K562 (cell line): Measurements from ENCODE around the gene C17orf75. TPM values are rescaled to one million over a fixed set of nuclear protein-coding genes. Genes with fewer than 3 reads are reported as not detected.

Experiments used
- ATAC-seq: fragments of 200-7000 bp; cut with Tn5 transposase; 3 replicates; pipeline ENCODE4 v1.9.1; 2020; ENCODE audit warnings: moderate library complexity
- BruUV-seq: library from RNA; stranded (reverse); fragments of 400-500 nt; replicated peaks from 2 replicates; lab custom pipeline; 2021; lab: Mats Ljungman, UMichigan
- CTCF ChIA-PET: fragments of 300-600 bp; formaldehyde crosslinking; extraction: SDS; loops from one replicate; lab custom pipeline; 2021; ENCODE audit warnings: low intra/inter-chr PET ratio; lab: Yijun Ruan, JAX
- POLR2A ChIA-PET: fragments of 300-600, 350-650 bp; sonication (Branson Sonifier 250); formaldehyde crosslinking; extraction: SDS; loops from one replicate; lab custom pipeline; 2021; ENCODE audit warnings: antibody characterized with exemption, inconsistent platforms; lab: Yijun Ruan, JAX
- DNase-seq, 4 experiments: peaks; one replicate each; pipeline versions ENCODE4 v3.0.0 to v3.0.0-alpha.2; 2011 to 2018; ENCODE audit warnings: low spot score in 3 of 4, mixed read lengths in 3 of 4; ENCODE audit errors: extremely low read depth in 1 of 4
- FAIRE-seq: peaks from 2 replicates; lab custom pipeline; 2011; peaks lifted over from hg19 to GRCh38; lab: Jason Lieb, UNC
- H2AFZ ChIP-seq: 2 replicates; pipeline ENCODE4 v1.6.0; 2011; ENCODE audit warnings: low read depth, low read length, control low read depth, inconsistent platforms
- H3K27ac ChIP-seq: fragments of 200-600 bp; 3 replicates; pipeline ENCODE4 v1.8.0; 2011; ENCODE audit warnings: low read depth, mild to moderate bottlenecking, control low read depth, inconsistent platforms, low read length, moderate library complexity, mixed read lengths; ENCODE audit errors: extremely low read depth
- H3K27me3 ChIP-seq, 2 experiments: fragments of 300-600 bp in 1 of 2; 2 replicates in 1 of 2; 3 replicates in 1 of 2; pipeline versions ENCODE4 v1.6.0 to v1.8.0; 2011; ENCODE audit warnings: inconsistent platforms in 2 of 2, low read length in 2 of 2, mild to moderate bottlenecking in 1 of 2, mixed read lengths in 1 of 2, moderate library complexity in 1 of 2; ENCODE audit not compliant: control insufficient read depth in 2 of 2, insufficient read depth in 2 of 2
- H3K36me3 ChIP-seq: fragments of 300-600 bp; 3 replicates; pipeline ENCODE4 v1.8.0; 2011; ENCODE audit warnings: mild to moderate bottlenecking, low read length, inconsistent platforms; ENCODE audit not compliant: control insufficient read depth, insufficient read depth
- H3K4me1 ChIP-seq, 2 experiments: fragments of 200-600 bp in 1 of 2; replicated peaks in 1 of 2; 2 replicates in 1 of 2; 3 replicates in 1 of 2; pipeline versions ENCODE4 v1.5.1 to v1.8.0; 2011; ENCODE audit warnings: inconsistent platforms in 2 of 2, low read length in 2 of 2, mild to moderate bottlenecking in 1 of 2, mixed read lengths in 1 of 2, moderate library complexity in 1 of 2; ENCODE audit not compliant: control insufficient read depth in 2 of 2, insufficient read depth in 2 of 2
- H3K4me2 ChIP-seq: 2 replicates; pipeline ENCODE4 v1.6.1; 2011; ENCODE audit warnings: low read length, control low read depth, inconsistent platforms, mixed read lengths; ENCODE audit not compliant: insufficient read depth
- H3K4me3 ChIP-seq: fragments of 200-600 bp; sonication (generic), shearing (Covaris generic); 2 replicates; pipeline ENCODE4 v1.5.1; 2016; ENCODE audit warnings: control low read depth, inconsistent platforms
- H3K79me2 ChIP-seq: fragments of 200-600 bp; 3 replicates; pipeline ENCODE4 v1.8.0; 2011; ENCODE audit warnings: low read length, inconsistent platforms; ENCODE audit not compliant: control insufficient read depth, insufficient read depth
- H3K9ac ChIP-seq, 2 experiments: 2 replicates each; pipeline versions ENCODE4 v1.6.0 to v1.6.1; 2011; ENCODE audit warnings: low read depth in 2 of 2, low read length in 2 of 2, control low read depth in 1 of 2, inconsistent platforms in 1 of 2, mild to moderate bottlenecking in 1 of 2, mixed read lengths in 1 of 2; ENCODE audit not compliant: insufficient read depth in 1 of 2
- H3K9me1 ChIP-seq: one replicate; pipeline ENCODE4 v1.6.0; 2011; ENCODE audit warnings: inconsistent platforms, mild to moderate bottlenecking, low read length, moderate library complexity; ENCODE audit not compliant: control insufficient read depth, insufficient read depth
- H3K9me3 ChIP-seq: replicated peaks from 2 replicates; pipeline ENCODE4 v1.5.1; 2011; ENCODE audit warnings: low read depth, low read length, inconsistent platforms; ENCODE audit not compliant: control insufficient read depth, insufficient read depth
- H4K20me1 ChIP-seq: replicated peaks from 2 replicates; pipeline ENCODE4 v1.6.1; 2011; ENCODE audit warnings: low read length, inconsistent platforms, mixed read lengths; ENCODE audit not compliant: control insufficient read depth, insufficient read depth
- ARID1B ChIP-seq: fragments of 450-650 bp; IDR thresholded peaks from 2 replicates; pipeline ENCODE4 v1.6.1; 2016; ENCODE audit warnings: antibody characterized with exemption, mild to moderate bottlenecking, inconsistent platforms
- CBX2 ChIP-seq: fragments of 200-600 bp; sonication (generic); IDR thresholded peaks from one replicate; pipeline ENCODE4 v1.6.1; 2012; ENCODE audit warnings: mild to moderate bottlenecking, low read length, inconsistent platforms; ENCODE audit not compliant: insufficient read depth, poor library complexity, severe bottlenecking
- GTF2E2 ChIP-seq: fragments of 200-800 bp; sonication (Bioruptor generic); IDR thresholded peaks from 2 replicates; pipeline ENCODE4 v1.6.1; 2016; ENCODE audit warnings: missing genetic modification characterization, missing compliant biosample characterization
- HEY1 ChIP-seq: fragments of 250-450 bp; sonication (Bioruptor Pico); IDR thresholded peaks from 2 replicates; pipeline ENCODE4 v1.5.0; 2020; ENCODE audit warnings: mild to moderate bottlenecking, moderate library complexity, borderline replicate concordance
- NEUROD1 ChIP-seq: fragments of 150-350 bp; IDR thresholded peaks from 2 replicates; pipeline ENCODE4 v1.6.1; 2014; ENCODE audit warnings: borderline replicate concordance, low read length, low read depth; ENCODE audit not compliant: partially characterized antibody
- NFATC3 ChIP-seq: fragments of 450-650 bp; IDR thresholded peaks from 2 replicates; pipeline ENCODE4 v1.6.1; 2017; ENCODE audit warnings: mild to moderate bottlenecking
- NFIC ChIP-seq: fragments of 450-650 bp; IDR thresholded peaks from 2 replicates; pipeline ENCODE4 v1.6.1; 2017; ENCODE audit warnings: mild to moderate bottlenecking, inconsistent platforms
- PML ChIP-seq: IDR thresholded peaks from 2 replicates; pipeline ENCODE4 v1.6.1; 2012; ENCODE audit warnings: low read length, inconsistent platforms
- PPARD ChIP-seq: fragments of 250-450 bp; sonication (Bioruptor Pico); IDR thresholded peaks from 2 replicates; pipeline ENCODE4 v1.8.0; 2022; ENCODE audit warnings: inconsistent platforms, mild to moderate bottlenecking, moderate library complexity
- RBM25 ChIP-seq: fragments of 200-400 bp; formaldehyde crosslinking; IDR thresholded peaks from 2 replicates; pipeline ENCODE4 v1.6.1; 2018; ENCODE audit warnings: low read length, low read depth, moderate library complexity; ENCODE audit not compliant: severe bottlenecking
- SAFB2 ChIP-seq: fragments of 200-400 bp; formaldehyde crosslinking; IDR thresholded peaks from 2 replicates; pipeline ENCODE4 v1.6.1; 2018; ENCODE audit warnings: borderline replicate concordance, low read length, low read depth, moderate library complexity; ENCODE audit not compliant: severe bottlenecking
- SMC3 ChIP-seq: conservative IDR thresholded peaks from 2 replicates; pipeline ENCODE4 v1.6.1; 2011; ENCODE audit warnings: low read depth, low read length, improper control_type of control experiment; ENCODE audit not compliant: insufficient read depth
- SPI1 ChIP-seq: IDR thresholded peaks from 2 replicates; pipeline ENCODE4 v1.6.1; 2011; ENCODE audit warnings: low read depth, low read length, control low read depth, borderline replicate concordance
- TBL1XR1 ChIP-seq, 2 experiments: IDR thresholded peaks; 2 replicates each; pipeline ENCODE4 v1.6.1; 2012; ENCODE audit warnings: improper control_type of control experiment in 2 of 2, low read length in 2 of 2, mild to moderate bottlenecking in 1 of 2
- ZNF224 ChIP-seq: sonication (generic); formaldehyde crosslinking; IDR thresholded peaks from 2 replicates; pipeline ENCODE4 v1.8.0; 2022; ENCODE audit warnings: mild to moderate bottlenecking, missing genetic modification reagents
- ZNF274 ChIP-seq: IDR thresholded peaks from 2 replicates; pipeline ENCODE4 v1.6.1; 2011; ENCODE audit warnings: low read depth, mild to moderate bottlenecking, low read length, moderate library complexity, borderline replicate concordance
- ZNF589 ChIP-seq: fragments of 200-800 bp; sonication (Bioruptor generic); IDR thresholded peaks from 2 replicates; pipeline ENCODE4 v1.6.1; 2016; ENCODE audit warnings: low read depth, missing genetic modification characterization, missing compliant biosample characterization
- ZNF785 ChIP-seq: fragments of 250-450 bp; sonication (Bioruptor Pico); IDR thresholded peaks from 2 replicates; pipeline ENCODE4 v1.4.0; 2020; ENCODE audit warnings: mild to moderate bottlenecking
- WGBS: fragments of 100-300 bp; shearing (Covaris generic); methylation state at CpG from one replicate; pipeline ENCODE4 v1.1.6; 2016; ENCODE audit warnings: low coverage, mixed read lengths; ENCODE audit not compliant: insufficient coverage; ENCODE audit errors: missing lambda C conversion rate; 5-methylcytosine and 5-hydroxymethylcytosine counted together
- in situ Hi-C: fragments of 300-500 bp; cut with MboI; formaldehyde crosslinking; loops from 4 replicates; pipeline ENCODE4 v1.15.0; 2018; ENCODE audit warnings: inconsistent platforms, mixed read lengths
- intact Hi-C: fragments of 100-400 bp; cut with micrococcal nuclease; formaldehyde crosslinking; loops from 2 replicates; pipeline ENCODE4 v1.14.2; 2022
- polyA plus RNA-seq, 8 experiments: library from polyadenylated mRNA; depleted of rRNA in 4 of 8; stranded (reverse) in 5 of 8; unstranded in 3 of 8; fragments of >200 nt; fragmentation: Nextera tagmentation in 2 of 8; fragmentation: Illumina TruSeq in 1 of 8; extraction: Ambion mirVana in 2 of 8; extraction: Trizol in 1 of 8; gene quantifications; 2 replicates each; pipeline versions ENCODE4 v1.2.1 to v1.2.3, GENCODE V29; 2011 to 2014; ENCODE audit warnings: inconsistent platforms in 1 of 8, missing spikeins in 1 of 8
- total RNA-seq, 7 experiments: library from RNA; depleted of rRNA in 6 of 7; stranded (reverse); fragments of >200 nt in 6 of 7; fragmentation: Illumina TruSeq in 2 of 7; extraction: Trizol in 2 of 7; gene quantifications; 2 replicates each; pipeline versions ENCODE4 v1.2.1 to v1.2.3, GENCODE V29; 2011 to 2021; ENCODE audit warnings: low replicate concordance in 1 of 7
- TF ChIP-seq, protein P1 (sequence below): sonication (generic); formaldehyde crosslinking; IDR thresholded peaks from 2 replicates; pipeline ENCODE4 v1.8.0; 2022; ENCODE audit warnings: mild to moderate bottlenecking, missing genetic modification reagents
- TF ChIP-seq, protein P2 (sequence below): fragments of 250-450 bp; sonication (Bioruptor Pico); IDR thresholded peaks from 2 replicates; pipeline ENCODE4 v1.5.0; 2020; ENCODE audit warnings: mild to moderate bottlenecking

Gene C17orf75
- total and polyA plus RNA-seq, 9 of the 15 experiments (the other 6 are each of a cell fraction or from before 2014, with no cell fraction given) = 15.5 to 55.7 (median 18.5) TPM

DNA sequence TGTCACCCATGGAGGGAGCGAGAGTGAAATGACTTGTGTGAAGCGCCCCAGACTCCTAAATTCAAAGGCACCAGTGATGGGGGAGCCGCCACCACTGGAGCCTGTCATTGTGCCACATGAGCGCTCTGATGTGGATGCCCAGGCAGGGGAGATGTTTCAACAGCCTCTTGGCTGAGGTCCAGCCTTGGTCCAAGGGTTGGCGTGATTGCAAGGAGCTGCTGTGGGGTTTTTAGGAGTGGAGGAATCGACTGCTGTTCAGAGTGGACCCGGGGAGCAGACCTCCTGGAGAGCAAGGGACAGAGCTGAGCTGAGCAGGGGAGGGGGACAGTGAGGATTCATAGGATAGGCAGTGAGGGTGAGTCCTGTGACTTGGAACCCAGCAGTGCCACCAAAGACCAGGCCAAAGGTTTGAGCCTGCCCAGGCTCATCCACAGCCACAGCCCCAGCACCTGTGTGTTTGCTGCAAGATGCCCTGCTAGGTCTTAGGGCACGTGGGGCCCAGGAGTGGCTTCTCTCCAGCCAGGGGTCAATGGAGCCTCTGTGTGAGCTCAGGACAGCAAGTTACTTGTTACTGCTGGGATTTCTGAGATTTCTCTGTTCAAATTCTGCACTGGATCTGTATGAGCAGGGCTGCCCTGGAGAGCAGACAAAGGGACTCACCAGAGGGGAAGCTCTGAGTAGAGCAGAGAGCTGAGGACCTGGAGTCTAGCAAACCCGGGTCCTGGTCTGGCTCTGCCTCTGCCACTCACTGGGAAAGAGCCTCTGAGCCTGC, 56.0 kb downstream of the C17orf75 start:
- Histone ChIP-seq H3K9me3 (no peaks in the 10 kb centered on the region), H2AFZ (peak overlapping the region; percentile 59)
- no TSS peak for BruUV-seq

More for the DNA sequence above, 56.0 kb downstream of the C17orf75 start:
- Histone ChIP-seq H3K27ac (peak overlapping the region; percentile 76), H3K9ac (peak overlapping the region; percentile 32 to 69; a peak in 3 of 4 replicates), H3K79me2 (no peaks in the 10 kb centered on the region), H3K4me2 (peak overlapping the region; percentile 47), H3K4me3 (no peak overlapping the region), H4K20me1 (no peaks in the 10 kb centered on the region), H3K9me1 (no peaks in the 10 kb centered on the region), H3K36me3 (no peaks in the 10 kb centered on the region; the same call in 2 of the 3 replicates), H3K4me1 (peaks cover 35 to 51% of the 10 kb centered on the region in 2 experiments), H3K27me3 (no peaks in the 10 kb centered on the region)
- FAIRE-seq (no peak), DNase-seq (peak in 1 of 4 experiments; percentile 73), ATAC-seq (peak; percentile 84)
- WGBS = 54% methylated on average over 9 of the region's 9 CpGs
- TF ChIP-seq NFATC3 (no peak), PML (no peak), RBM25 (no peak), ARID1B (no peak), TBL1XR1 (IDR thresholded peaks at IDR 0.05; ENCODE audit: low read length in 2 of 2) (0 out of 4 replicates have a peak, but pooled peaks of 1 of the 2 experiments have one; percentile 3), ZNF589 (no peak), ZNF274 (no peak), NFIC (peak; percentile 58), SPI1 (peak; percentile 25; the same call in 1 of the 2 replicates), CBX2 (no peak), PPARD (CRISPR knock-in tag) (no peak), GTF2E2 (no peak), SMC3 (no peak), ZNF785 (CRISPR knock-in tag) (no peak), HEY1 (CRISPR knock-in tag) (no peak), NEUROD1 (no peak), SAFB2 (no peak), ZNF224 (CRISPR knock-in tag) (no peak)
- TF ChIP-seq, protein P1, sequence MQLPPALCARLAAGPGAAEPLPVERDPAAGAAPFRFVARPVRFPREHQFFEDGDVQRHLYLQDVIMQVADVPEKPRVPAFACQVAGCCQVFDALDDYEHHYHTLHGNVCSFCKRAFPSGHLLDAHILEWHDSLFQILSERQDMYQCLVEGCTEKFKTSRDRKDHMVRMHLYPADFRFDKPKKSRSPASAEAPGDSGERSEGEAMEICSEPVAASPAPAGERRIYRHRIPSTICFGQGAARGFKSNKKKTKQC (CRISPR knock-in tag) = no peak
- TF ChIP-seq, protein P2, sequence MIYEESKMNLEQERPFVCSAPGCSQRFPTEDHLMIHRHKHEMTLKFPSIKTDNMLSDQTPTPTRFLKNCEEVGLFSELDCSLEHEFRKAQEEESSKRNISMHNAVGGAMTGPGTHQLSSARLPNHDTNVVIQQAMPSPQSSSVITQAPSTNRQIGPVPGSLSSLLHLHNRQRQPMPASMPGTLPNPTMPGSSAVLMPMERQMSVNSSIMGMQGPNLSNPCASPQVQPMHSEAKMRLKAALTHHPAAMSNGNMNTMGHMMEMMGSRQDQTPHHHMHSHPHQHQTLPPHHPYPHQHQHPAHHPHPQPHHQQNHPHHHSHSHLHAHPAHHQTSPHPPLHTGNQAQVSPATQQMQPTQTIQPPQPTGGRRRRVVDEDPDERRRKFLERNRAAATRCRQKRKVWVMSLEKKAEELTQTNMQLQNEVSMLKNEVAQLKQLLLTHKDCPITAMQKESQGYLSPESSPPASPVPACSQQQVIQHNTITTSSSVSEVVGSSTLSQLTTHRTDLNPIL = no peak
- POLR2A ChIA-PET = interaction anchor here (0.6 to 2.7 kb wide), 9 partner anchors 9 to 1269 kb away, joined by 3 to 14 read pairs (median 5); no protein-coding TSS in a partner anchor
- CTCF ChIA-PET = interaction anchor here (0.6 kb wide), 1 partner anchor 36 kb away, joined by 4 read pairs; no protein-coding TSS in a partner anchor
- intact Hi-C loops (no loop called here), in situ Hi-C loops (no loop called here)
